Activated CD4-positive, alpha-beta T cell treated with anti-CD3 and anti-CD28 coated beads, Interleukin-2, amount 50 U/mL, for 24 hours (primary cell): ENCODE measurements around the gene ZPBP.
"Not testable (repeated sequence)": the region's sequence is repeated elsewhere in the genome, so short reads cannot be mapped to it uniquely, and the experiment has no call there.

Experiments
- DNase-seq, 2 donors: peaks; one replicate each; pipeline ENCODE4 v3.0.0-alpha.2; 2020; ENCODE audit warnings: low read depth in 1 of 2, low spot score in 1 of 2

Gene ZPBP

DNA sequence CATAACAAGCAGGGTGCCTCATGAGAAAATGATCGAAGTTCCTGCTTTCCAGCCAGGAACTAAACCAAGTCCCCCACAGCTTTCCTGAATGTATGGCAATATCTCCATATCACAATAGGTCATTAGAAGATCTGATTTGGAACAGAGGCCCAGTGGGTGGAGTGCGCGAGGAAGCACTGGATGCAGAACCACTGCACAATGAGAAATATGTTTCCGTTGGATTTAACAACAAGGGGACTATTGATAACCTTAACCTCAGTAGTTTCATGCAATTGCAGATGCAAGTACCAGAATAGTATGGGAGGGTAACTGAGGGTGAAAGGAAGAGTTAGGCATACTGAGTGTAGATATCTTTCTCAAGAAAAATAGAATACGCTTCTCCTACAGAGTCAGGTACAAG, 45.3 kb downstream of the ZPBP start:
- no peak for DNase-seq

DNA sequence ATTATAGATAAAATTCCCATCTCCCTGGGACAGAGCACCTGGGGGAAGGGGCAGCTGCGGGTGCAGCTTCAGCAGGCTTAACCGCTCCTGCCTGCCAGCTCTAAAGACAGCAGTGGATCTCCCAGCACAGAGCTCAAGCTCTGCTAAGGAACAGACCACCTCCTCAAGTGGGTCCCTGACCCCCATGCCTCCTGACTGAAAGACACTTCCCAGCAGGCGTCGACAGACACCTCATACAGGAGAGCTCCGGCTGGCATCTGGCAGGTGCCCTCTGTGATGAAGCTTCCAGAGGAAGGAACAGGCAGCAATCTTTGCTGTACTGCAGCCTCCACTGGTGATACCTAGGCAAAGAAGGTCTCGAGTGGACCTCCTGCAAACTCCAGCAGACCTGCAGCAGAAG, 51.9 kb downstream of the ZPBP start:
- DNase-seq: not testable (repeated sequence)

DNA sequence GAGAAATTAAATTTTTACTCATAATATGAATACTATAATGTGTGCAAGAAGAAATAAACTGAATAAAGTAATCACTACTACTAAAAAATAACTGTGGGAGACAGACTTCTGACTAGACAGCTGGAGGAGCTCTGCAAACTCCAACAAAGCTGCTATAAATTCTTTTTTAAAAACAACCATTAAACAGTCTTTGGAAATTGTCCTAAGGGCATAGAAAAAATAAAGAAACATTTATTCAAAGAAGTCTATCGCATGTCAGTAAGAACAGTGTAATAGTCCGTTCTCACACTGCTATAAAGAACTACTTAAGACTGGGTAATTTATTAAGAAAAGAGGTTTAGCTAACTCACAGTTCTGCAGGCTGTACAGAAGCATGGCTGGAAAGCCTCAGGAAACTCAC, 56.0 kb downstream of the ZPBP start:
- no peak for DNase-seq

DNA sequence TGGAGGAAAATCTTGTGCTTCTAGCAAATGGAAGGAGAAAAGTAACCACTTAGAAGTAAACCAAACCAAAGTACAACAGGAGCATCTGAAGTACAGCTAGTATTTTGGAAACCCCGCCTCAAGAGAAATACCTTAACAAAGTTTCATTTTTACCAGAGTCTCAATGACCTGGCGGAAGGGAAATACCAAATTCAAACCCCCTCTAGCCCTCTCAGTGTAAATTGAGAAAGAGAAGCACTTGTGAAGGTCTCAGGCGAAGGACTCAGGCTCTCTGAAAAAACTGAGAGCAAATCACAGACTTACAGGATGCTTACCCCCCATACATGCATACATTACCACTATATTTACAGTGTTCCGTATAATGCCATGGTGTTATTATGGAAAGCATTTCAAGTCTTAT, 70.1 kb downstream of the ZPBP start:
- DNase-seq: no peak

- DNase-seq: no peak
Observed at GRCh38 chr7:50022451-50022850, 70.6 kb downstream of the ZPBP start.

- DNase-seq: no peak
Observed at GRCh38 chr7:49995681-49996080, 97.4 kb downstream of the ZPBP start.

GRCh38 chr7:49986191-49986590, 106.9 kb downstream of the ZPBP start:
- DNase-seq: no peak

GRCh38 chr7:49980465-49980864, 112.6 kb downstream of the ZPBP start:
- DNase-seq: no peak

- no peak for DNase-seq
Observed at GRCh38 chr7:49976238-49976637, 116.8 kb downstream of the ZPBP start.

GRCh38 chr7:49974035-49974434, 119.0 kb downstream of the ZPBP start:
- no peak for DNase-seq

DNA sequence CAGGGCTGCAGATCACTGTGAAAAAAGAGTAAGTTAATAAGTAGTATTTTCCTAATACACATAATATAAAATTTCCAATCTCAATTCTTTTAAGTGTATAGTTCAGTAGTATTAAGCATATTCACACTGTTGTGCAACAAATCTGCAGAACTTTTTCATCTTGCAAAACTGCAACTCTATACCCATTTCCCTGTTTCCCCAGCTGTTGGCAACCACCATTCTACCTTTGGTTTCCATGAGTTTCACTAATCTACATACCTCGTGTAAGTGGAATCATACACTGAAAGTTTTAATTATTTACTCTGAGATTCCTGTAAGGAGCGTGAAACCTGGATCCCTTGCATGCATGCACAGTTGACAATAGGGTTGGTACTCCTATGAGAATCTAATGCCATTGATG, 155.4 kb downstream of the ZPBP start:
- DNase-seq: no peak

DNA sequence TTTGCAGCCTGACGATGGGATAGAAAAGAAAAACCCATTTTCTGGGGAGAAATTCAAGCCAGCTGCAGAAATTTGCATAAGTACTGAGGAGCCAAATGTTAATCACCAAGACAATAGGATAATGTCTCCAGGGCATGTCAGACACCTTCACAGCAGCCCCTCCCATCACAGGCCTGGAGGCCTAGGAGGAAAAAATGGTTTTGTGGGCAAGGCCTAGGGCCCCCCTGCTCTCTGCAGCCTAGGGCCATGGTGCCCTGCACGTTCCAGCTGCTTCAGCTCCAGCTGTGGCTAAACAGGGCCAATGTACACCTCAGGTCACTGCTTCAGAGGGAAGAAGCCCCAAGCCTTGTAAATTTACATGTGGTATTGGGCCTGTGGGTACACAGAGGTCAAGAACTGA, 161.4 kb downstream of the ZPBP start:
- no peak for DNase-seq

- DNase-seq: no peak
Observed at GRCh38 chr7:49928787-49929186, 164.3 kb downstream of the ZPBP start.

DNA sequence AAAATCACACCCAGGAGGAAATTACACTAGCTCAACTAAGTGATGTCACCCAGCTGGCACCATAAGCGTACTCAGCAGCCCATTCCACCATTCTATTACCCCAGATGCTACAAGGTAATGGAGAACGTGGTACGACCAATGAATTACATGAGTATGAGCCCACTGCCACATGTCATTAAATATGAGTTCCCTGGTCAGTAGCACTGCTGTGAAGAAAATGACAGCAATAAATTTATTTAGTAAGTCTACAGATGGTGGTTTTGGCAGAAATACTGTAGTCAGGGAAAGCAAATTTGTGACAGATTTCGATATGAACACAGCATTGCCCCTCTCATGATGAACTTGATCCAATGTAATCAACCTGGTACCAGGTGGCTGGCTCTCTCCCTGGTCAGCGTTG, 165.4 kb downstream of the ZPBP start:
- no peak for DNase-seq

GRCh38 chr7:49926720-49927119, 166.3 kb downstream of the ZPBP start:
- no peak for DNase-seq

DNA sequence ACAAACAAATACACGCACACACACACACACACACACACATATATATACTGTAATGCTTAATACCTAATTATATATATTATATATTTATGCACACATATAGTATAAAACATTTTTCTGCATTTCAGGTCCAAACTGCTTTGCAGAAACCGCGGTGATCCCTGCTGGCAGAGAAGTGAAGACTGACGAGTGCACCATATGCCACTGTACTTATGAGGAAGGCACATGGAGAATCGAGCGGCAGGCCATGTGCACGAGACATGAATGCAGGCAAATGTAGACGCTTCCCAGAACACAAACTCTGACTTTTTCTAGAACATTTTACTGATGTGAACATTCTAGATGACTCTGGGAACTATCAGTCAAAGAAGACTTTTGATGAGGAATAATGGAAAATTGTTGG, 181.1 kb downstream of the ZPBP start:
- no peak for DNase-seq

- no peak for DNase-seq
Observed at GRCh38 chr7:49894543-49894942, 198.5 kb downstream of the ZPBP start.

- no peak for DNase-seq
Observed at GRCh38 chr7:49893131-49893530, 199.9 kb downstream of the ZPBP start.

GRCh38 chr7:49892481-49892880, 200.6 kb downstream of the ZPBP start:
- DNase-seq: no peak
